OCI-LY1 (cell line): ENCODE measurements around the gene AQP7.

Experiments used
- H2AFZ ChIP-seq: fragments of 200-600 bp; sonication (generic), shearing (Covaris generic); 2 replicates; pipeline ENCODE4 v1.6.0; 2014; ENCODE audit warnings: antibody characterized with exemption, mild to moderate bottlenecking, low read length
- H3F3A ChIP-seq: fragments of 200-600 bp; sonication (generic), shearing (Covaris generic); 2 replicates; pipeline ENCODE4 v1.6.0; 2014; ENCODE audit warnings: mild to moderate bottlenecking, antibody characterized with exemption, low read length, moderate library complexity; ENCODE audit not compliant: insufficient read depth
- H3K27ac ChIP-seq: fragments of 200-600 bp; sonication (generic); 2 replicates; pipeline ENCODE4 v1.5.1; 2014; ENCODE audit warnings: low read length, mixed run types, mild to moderate bottlenecking, low read depth; ENCODE audit not compliant: poor library complexity, severe bottlenecking
- H3K27me3 ChIP-seq: fragments of 200-600 bp; sonication (generic); 2 replicates; pipeline ENCODE4 v1.6.0; 2014; ENCODE audit warnings: antibody characterized with exemption, mild to moderate bottlenecking, low read length, moderate library complexity; ENCODE audit not compliant: insufficient read depth
- H3K36me3 ChIP-seq: fragments of 200-600 bp; sonication (generic); 2 replicates; pipeline ENCODE4 v1.6.1; 2014; ENCODE audit warnings: mild to moderate bottlenecking, antibody characterized with exemption, low read length, moderate library complexity, mixed read lengths; ENCODE audit not compliant: insufficient read depth
- H3K4me1 ChIP-seq: fragments of 200-600 bp; sonication (generic); 2 replicates; pipeline ENCODE4 v1.5.1; 2014; ENCODE audit warnings: mild to moderate bottlenecking, low read length, moderate library complexity; ENCODE audit not compliant: insufficient read depth, severe bottlenecking
- H3K4me2 ChIP-seq: fragments of 200-600 bp; sonication (generic), shearing (Covaris generic); 2 replicates; pipeline ENCODE4 v1.6.1; 2014; ENCODE audit warnings: low read length
- H3K4me3 ChIP-seq: fragments of 200-600 bp; sonication (generic); 2 replicates; pipeline ENCODE4 v1.5.1; 2014; ENCODE audit warnings: low read length, low read depth, mild to moderate bottlenecking, mixed read lengths; ENCODE audit not compliant: poor library complexity, severe bottlenecking
- H3K79me2 ChIP-seq: fragments of 200-600 bp; shearing (Covaris generic); 2 replicates; pipeline ENCODE4 v1.6.1; 2016; ENCODE audit warnings: mixed run types, low read length, mixed read lengths; ENCODE audit not compliant: insufficient read depth
- H3K9ac ChIP-seq: fragments of 200-600 bp; sonication (generic), shearing (Covaris generic); 2 replicates; pipeline ENCODE4 v1.6.1; 2014; ENCODE audit warnings: mild to moderate bottlenecking, low read length, mixed read lengths
- H3K9me2 ChIP-seq: fragments of 200-600 bp; sonication (generic), shearing (Covaris generic); 2 replicates; pipeline ENCODE4 v1.6.1; 2014; ENCODE audit warnings: low read depth, mild to moderate bottlenecking, low read length, mixed read lengths
- H3K9me3 ChIP-seq: fragments of 200-600 bp; shearing (Covaris generic); 2 replicates; pipeline ENCODE4 v1.6.1; 2014; ENCODE audit warnings: low read length, mixed read lengths
- H4K20me1 ChIP-seq: fragments of 200-600 bp; sonication (generic), shearing (Covaris generic); 2 replicates; pipeline ENCODE4 v1.6.0; 2016; ENCODE audit warnings: mild to moderate bottlenecking, low read length; ENCODE audit not compliant: insufficient read depth
- EZH2 ChIP-seq: fragments of 200-600 bp; sonication (generic), shearing (Covaris generic); IDR thresholded peaks from 2 replicates; pipeline ENCODE4 v1.8.0; 2017; ENCODE audit warnings: borderline replicate concordance, mixed run types, mild to moderate bottlenecking, antibody characterized with exemption, low read length, moderate library complexity, mixed read lengths
- TF ChIP-seq, protein P1 (sequence below): fragments of 200-600 bp; sonication (generic), shearing (Covaris generic); IDR thresholded peaks from 2 replicates; pipeline ENCODE4 v1.5.1; 2017; ENCODE audit warnings: mild to moderate bottlenecking, antibody characterized with exemption, low read length, moderate library complexity, mixed read lengths

Gene AQP7

GRCh38 chr9:33380390-33381094, 21.8 kb downstream of the AQP7 start:
- no peaks in the 10 kb centered on the region for H3F3A ChIP-seq
- no peak overlapping the region for H2AFZ ChIP-seq
- H3K9ac ChIP-seq: no peak overlapping the region
- H3K4me1 ChIP-seq: no peaks in the 10 kb centered on the region
- H3K9me2 ChIP-seq: no peaks in the 10 kb centered on the region
- no peaks in the 10 kb centered on the region for H3K9me3 ChIP-seq
- no peaks in the 10 kb centered on the region for H3K36me3 ChIP-seq
- no peak overlapping the region for H3K27ac ChIP-seq
- H3K27me3 ChIP-seq: no peaks in the 10 kb centered on the region
- no peak overlapping the region for H3K4me3 ChIP-seq
- no peak overlapping the region for H3K4me2 ChIP-seq
- TF ChIP-seq, protein P1, sequence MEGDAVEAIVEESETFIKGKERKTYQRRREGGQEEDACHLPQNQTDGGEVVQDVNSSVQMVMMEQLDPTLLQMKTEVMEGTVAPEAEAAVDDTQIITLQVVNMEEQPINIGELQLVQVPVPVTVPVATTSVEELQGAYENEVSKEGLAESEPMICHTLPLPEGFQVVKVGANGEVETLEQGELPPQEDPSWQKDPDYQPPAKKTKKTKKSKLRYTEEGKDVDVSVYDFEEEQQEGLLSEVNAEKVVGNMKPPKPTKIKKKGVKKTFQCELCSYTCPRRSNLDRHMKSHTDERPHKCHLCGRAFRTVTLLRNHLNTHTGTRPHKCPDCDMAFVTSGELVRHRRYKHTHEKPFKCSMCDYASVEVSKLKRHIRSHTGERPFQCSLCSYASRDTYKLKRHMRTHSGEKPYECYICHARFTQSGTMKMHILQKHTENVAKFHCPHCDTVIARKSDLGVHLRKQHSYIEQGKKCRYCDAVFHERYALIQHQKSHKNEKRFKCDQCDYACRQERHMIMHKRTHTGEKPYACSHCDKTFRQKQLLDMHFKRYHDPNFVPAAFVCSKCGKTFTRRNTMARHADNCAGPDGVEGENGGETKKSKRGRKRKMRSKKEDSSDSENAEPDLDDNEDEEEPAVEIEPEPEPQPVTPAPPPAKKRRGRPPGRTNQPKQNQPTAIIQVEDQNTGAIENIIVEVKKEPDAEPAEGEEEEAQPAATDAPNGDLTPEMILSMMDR: no peak
- no peak for TF ChIP-seq EZH2
- no peaks in the 10 kb centered on the region for H4K20me1 ChIP-seq
- H3K79me2 ChIP-seq: no peaks in the 10 kb centered on the region

DNA sequence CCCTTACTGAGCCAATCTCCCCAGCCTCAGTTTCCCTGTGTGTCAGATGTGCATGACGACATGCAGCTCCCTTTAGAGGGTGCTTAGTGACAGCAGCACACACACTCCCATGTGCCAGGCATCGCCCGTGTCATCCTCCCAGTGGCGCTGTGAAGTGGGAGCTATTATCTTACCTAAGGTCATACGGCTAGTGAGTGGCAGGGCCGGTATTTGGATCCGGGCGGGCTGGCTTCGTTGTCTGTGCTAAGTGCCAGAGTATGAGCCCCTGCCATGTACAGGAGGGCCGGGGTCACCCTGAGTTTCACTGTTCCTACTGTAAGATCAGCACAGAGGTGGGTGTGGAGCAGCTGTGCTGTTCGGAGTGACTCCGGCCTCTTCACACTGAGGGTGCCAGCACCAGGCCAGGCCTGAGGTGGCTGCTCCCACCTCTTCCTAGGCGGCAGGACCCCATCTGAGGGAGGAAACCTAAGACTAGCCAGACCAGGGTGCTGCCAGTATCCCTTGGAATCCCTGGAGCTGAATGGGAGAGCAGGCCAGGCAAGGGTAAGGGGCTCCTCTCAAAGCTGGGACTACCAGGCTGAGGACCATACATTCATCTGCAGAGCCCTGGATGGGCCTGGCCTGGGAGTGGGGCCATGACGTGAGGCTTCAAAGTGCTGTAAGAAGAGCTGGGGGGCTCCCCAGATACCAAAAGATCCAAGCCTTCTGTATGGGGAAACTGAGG, 22.5 kb downstream of the AQP7 start:
- Histone ChIP-seq H3K9me2 (no peaks in the 10 kb centered on the region), H3K9ac (no peak overlapping the region), H3K9me3 (no peaks in the 10 kb centered on the region), H3K27me3 (no peaks in the 10 kb centered on the region), H3K79me2 (no peaks in the 10 kb centered on the region), H4K20me1 (no peaks in the 10 kb centered on the region), H3F3A (no peaks in the 10 kb centered on the region), H3K4me1 (no peaks in the 10 kb centered on the region), H2AFZ (no peak overlapping the region), H3K36me3 (no peaks in the 10 kb centered on the region), H3K4me3 (no peak overlapping the region), H3K27ac (no peak overlapping the region), H3K4me2 (no peak overlapping the region)
- no peak for TF ChIP-seq EZH2
- TF ChIP-seq, protein P1: no peak

- Histone ChIP-seq H2AFZ (no peak overlapping the region), H3F3A (no peaks in the 10 kb centered on the region), H3K4me1 (no peaks in the 10 kb centered on the region), H3K36me3 (no peaks in the 10 kb centered on the region), H3K9me2 (no peaks in the 10 kb centered on the region), H3K4me2 (no peak overlapping the region), H3K4me3 (no peak overlapping the region), H3K27me3 (no peaks in the 10 kb centered on the region), H3K27ac (no peak overlapping the region), H4K20me1 (no peaks in the 10 kb centered on the region), H3K79me2 (no peaks in the 10 kb centered on the region), H3K9me3 (no peaks in the 10 kb centered on the region), H3K9ac (no peak overlapping the region)
- TF ChIP-seq EZH2: no peak
- TF ChIP-seq, protein P1: no peak
Measured at GRCh38 chr9:33378121-33378795, 24.1 kb downstream of the AQP7 start.
